WTC11 (cell line): ENCODE measurements around the gene NKG7. TPM values are rescaled to one million over a fixed set of nuclear protein-coding genes. Genes with fewer than 3 reads are reported as not detected.

Source experiments
- ATAC-seq: fragments of 200-7000 bp; cut with Tn5 transposase; 2 replicates; pipeline ENCODE4 v1.10.0; 2021; ENCODE audit warnings: mild to moderate bottlenecking, moderate library complexity
- CTCF ChIA-PET: fragments of 300-600 bp; sonication (Branson Sonifier 250); formaldehyde crosslinking; loops from one replicate; lab custom pipeline; 2021; ENCODE audit warnings: antibody characterized with exemption; lab: Charles Lee
- POLR2A ChIA-PET: fragments of 350-600 bp; sonication (Branson Sonifier 250); formaldehyde crosslinking; loops from one replicate; lab custom pipeline; 2021; ENCODE audit warnings: antibody characterized with exemption; lab: Charles Lee
- DNase-seq: peaks from one replicate; pipeline ENCODE4 v3.0.0; 2021; ENCODE audit warnings: low spot score
- H3K27ac Mint-ChIP-seq: 2 replicates; pipeline ENCODE4 v1.8.0; 2021; ENCODE audit warnings: mixed read lengths
- H3K27me3 Mint-ChIP-seq: 2 replicates; pipeline ENCODE4 v1.8.0; 2021; ENCODE audit warnings: low read depth, mild to moderate bottlenecking, moderate library complexity, mixed read lengths
- H3K36me3 Mint-ChIP-seq: 2 replicates; pipeline ENCODE4 v1.8.0; 2021; ENCODE audit warnings: mixed read lengths
- H3K4me1 Mint-ChIP-seq: 2 replicates; pipeline ENCODE4 v1.8.0; 2022; ENCODE audit warnings: mixed read lengths
- H3K4me3 Mint-ChIP-seq: 2 replicates; pipeline ENCODE4 v1.8.0; 2021; ENCODE audit warnings: mild to moderate bottlenecking, moderate library complexity, mixed read lengths
- H3K9me3 Mint-ChIP-seq: 2 replicates; pipeline ENCODE4 v1.8.0; 2021; ENCODE audit warnings: mixed read lengths
- ATF1 ChIP-seq: sonication (generic); formaldehyde crosslinking; IDR thresholded peaks from 2 replicates; pipeline ENCODE4 v1.8.1; 2023; ENCODE audit warnings: mild to moderate bottlenecking, moderate library complexity, missing genetic modification reagents
- CBFB ChIP-seq: sonication (generic); formaldehyde crosslinking; IDR thresholded peaks from 2 replicates; pipeline ENCODE4 v1.8.1; 2022; ENCODE audit warnings: mild to moderate bottlenecking, low read depth, missing genetic modification reagents
- CREB1 ChIP-seq: sonication (generic); formaldehyde crosslinking; IDR thresholded peaks from 2 replicates; pipeline ENCODE4 v1.8.0; 2023; ENCODE audit warnings: mild to moderate bottlenecking, missing genetic modification reagents
- FOXJ3 ChIP-seq: sonication (generic); formaldehyde crosslinking; IDR thresholded peaks from 2 replicates; pipeline ENCODE4 v1.9.0; 2021; ENCODE audit warnings: missing genetic modification reagents, mild to moderate bottlenecking, borderline replicate concordance
- JUN ChIP-seq: sonication (generic); formaldehyde crosslinking; IDR thresholded peaks from 2 replicates; pipeline ENCODE4 v1.8.0; 2023; ENCODE audit warnings: mild to moderate bottlenecking, missing genetic modification reagents
- MYBL2 ChIP-seq: sonication (generic); formaldehyde crosslinking; IDR thresholded peaks from 2 replicates; pipeline ENCODE4 v1.8.1; 2023; ENCODE audit warnings: mild to moderate bottlenecking, moderate library complexity, missing genetic modification reagents
- NFATC4 ChIP-seq: fragments of 250-450 bp; sonication (Bioruptor Pico); IDR thresholded peaks from 2 replicates; pipeline ENCODE4 v1.9.0; 2021; ENCODE audit warnings: mild to moderate bottlenecking
- NR2C2 ChIP-seq: sonication (generic); formaldehyde crosslinking; IDR thresholded peaks from 2 replicates; pipeline ENCODE4 v1.8.0; 2022; ENCODE audit warnings: mild to moderate bottlenecking, missing genetic modification reagents
- RELA ChIP-seq: sonication (generic); formaldehyde crosslinking; IDR thresholded peaks from 2 replicates; pipeline ENCODE4 v1.8.1; 2022; ENCODE audit warnings: missing genetic modification reagents, mild to moderate bottlenecking, borderline replicate concordance
- SMAD3 ChIP-seq: sonication (generic); formaldehyde crosslinking; IDR thresholded peaks from 2 replicates; pipeline ENCODE4 v1.8.0; 2022; ENCODE audit warnings: missing genetic modification reagents, mild to moderate bottlenecking, borderline replicate concordance
- SP1 ChIP-seq: sonication (generic); formaldehyde crosslinking; conservative IDR thresholded peaks from 2 replicates; pipeline ENCODE4 v1.8.1; 2022; ENCODE audit warnings: missing genetic modification reagents
- TEAD4 ChIP-seq: sonication (generic); formaldehyde crosslinking; IDR thresholded peaks from 2 replicates; pipeline ENCODE4 v1.8.0; 2022; ENCODE audit warnings: mild to moderate bottlenecking, missing genetic modification reagents
- ZNF317 ChIP-seq: sonication (generic); formaldehyde crosslinking; IDR thresholded peaks from 2 replicates; pipeline ENCODE4 v1.8.1; 2023; ENCODE audit warnings: low read depth, mild to moderate bottlenecking, moderate library complexity, missing genetic modification reagents, borderline replicate concordance
- ZNF423 ChIP-seq: fragments of 250-450 bp; sonication (Bioruptor Pico); IDR thresholded peaks from 2 replicates; pipeline ENCODE4 v2.1.2; 2022; ENCODE audit warnings: mild to moderate bottlenecking, moderate library complexity
- ZNF671 ChIP-seq: fragments of 250-450 bp; sonication (Bioruptor Pico); IDR thresholded peaks from 2 replicates; pipeline ENCODE4 v1.8.0; 2021; ENCODE audit warnings: mild to moderate bottlenecking
- total RNA-seq: library from RNA; stranded (reverse); gene quantifications from 3 replicates; pipeline ENCODE4 v1.2.3, GENCODE V29; 2021
- TF ChIP-seq, protein P1 (sequence below): sonication (generic); formaldehyde crosslinking; IDR thresholded peaks from 2 replicates; pipeline ENCODE4 v1.8.0; 2022; ENCODE audit warnings: mild to moderate bottlenecking, missing genetic modification reagents
- TF ChIP-seq, protein P2 (sequence below): sonication (generic); formaldehyde crosslinking; IDR thresholded peaks from 2 replicates; pipeline ENCODE4 v1.8.0; 2022; ENCODE audit warnings: mild to moderate bottlenecking, missing genetic modification reagents
- TF ChIP-seq, protein P3 (sequence below): sonication (generic); formaldehyde crosslinking; IDR thresholded peaks from 2 replicates; pipeline ENCODE4 v1.8.1; 2023; ENCODE audit warnings: mild to moderate bottlenecking, missing genetic modification reagents, moderate library complexity
- TF ChIP-seq, protein P4 (sequence below): sonication (generic); formaldehyde crosslinking; IDR thresholded peaks from 2 replicates; pipeline ENCODE4 v1.8.0; 2022; ENCODE audit warnings: mild to moderate bottlenecking, missing genetic modification reagents
- TF ChIP-seq, protein P5 (sequence below): sonication (generic); formaldehyde crosslinking; conservative IDR thresholded peaks from 2 replicates; pipeline ENCODE4 v1.8.1; 2023; ENCODE audit warnings: mild to moderate bottlenecking, low read depth, missing genetic modification reagents, moderate library complexity
- TF ChIP-seq, protein P6 (sequence below): fragments of 250-450 bp; sonication (Bioruptor Pico); IDR thresholded peaks from 2 replicates; pipeline ENCODE4 v1.9.0; 2021; ENCODE audit warnings: mild to moderate bottlenecking, borderline replicate concordance
- TF ChIP-seq, protein P7 (sequence below): fragments of 250-450 bp; sonication (Bioruptor Pico); IDR thresholded peaks from 2 replicates; pipeline ENCODE4 v2.1.2; 2022; ENCODE audit warnings: mild to moderate bottlenecking, moderate library complexity

NKG7 gene
- total RNA-seq, 1 experiment from 2014 or later, result 0.63 TPM

DNA sequence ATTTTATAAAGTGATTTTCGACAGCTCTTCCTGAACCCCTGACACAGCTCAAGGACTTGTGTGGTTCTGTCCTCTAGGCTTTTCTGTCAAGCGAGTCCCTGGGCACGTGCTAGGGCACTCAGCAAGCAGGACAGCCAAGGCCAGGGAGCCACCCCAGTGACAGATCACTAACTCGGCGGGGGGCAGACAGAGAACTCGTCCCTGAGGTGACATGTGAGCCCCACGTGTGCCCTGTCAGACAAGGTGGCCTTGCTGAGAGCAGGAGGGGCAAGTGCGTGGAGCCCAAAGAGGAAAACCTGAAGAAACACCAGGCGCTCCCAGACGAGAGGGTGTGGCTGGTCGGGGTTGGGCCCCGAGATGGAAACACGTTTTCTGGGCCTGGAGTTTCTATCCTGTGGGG is 11.2 kb downstream of the NKG7 start:
- Mint-ChIP-seq H3K4me1 (peaks cover 26% of the 10 kb centered on the region), H3K27me3 (no peaks in the 10 kb centered on the region), H3K9me3 (no peaks in the 10 kb centered on the region), H3K36me3 (no peaks in the 10 kb centered on the region), H3K4me3 (no peak overlapping the region)
- ChIA-PET POLR2A (no interaction called here), CTCF (no interaction called here)
- ATAC-seq, result no peak
- TF ChIP-seq, protein P1, sequence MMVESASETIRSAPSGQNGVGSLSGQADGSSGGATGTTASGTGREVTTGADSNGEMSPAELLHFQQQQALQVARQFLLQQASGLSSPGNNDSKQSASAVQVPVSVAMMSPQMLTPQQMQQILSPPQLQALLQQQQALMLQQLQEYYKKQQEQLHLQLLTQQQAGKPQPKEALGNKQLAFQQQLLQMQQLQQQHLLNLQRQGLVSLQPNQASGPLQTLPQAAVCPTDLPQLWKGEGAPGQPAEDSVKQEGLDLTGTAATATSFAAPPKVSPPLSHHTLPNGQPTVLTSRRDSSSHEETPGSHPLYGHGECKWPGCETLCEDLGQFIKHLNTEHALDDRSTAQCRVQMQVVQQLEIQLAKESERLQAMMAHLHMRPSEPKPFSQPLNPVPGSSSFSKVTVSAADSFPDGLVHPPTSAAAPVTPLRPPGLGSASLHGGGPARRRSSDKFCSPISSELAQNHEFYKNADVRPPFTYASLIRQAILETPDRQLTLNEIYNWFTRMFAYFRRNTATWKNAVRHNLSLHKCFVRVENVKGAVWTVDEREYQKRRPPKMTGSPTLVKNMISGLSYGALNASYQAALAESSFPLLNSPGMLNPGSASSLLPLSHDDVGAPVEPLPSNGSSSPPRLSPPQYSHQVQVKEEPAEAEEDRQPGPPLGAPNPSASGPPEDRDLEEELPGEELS (CRISPR knock-in tag), result no peak
- TF ChIP-seq ZNF423 (CRISPR knock-in tag), result no peak
- TF ChIP-seq CREB1, result no peak
- no peak for TF ChIP-seq SP1 (CRISPR knock-in tag)
- TF ChIP-seq RELA (CRISPR knock-in tag), result no peak
- TF ChIP-seq, all 79 proteins: peak for 0
- no peak for DNase-seq
- H3K27ac Mint-ChIP-seq, result no peak overlapping the region

DNA sequence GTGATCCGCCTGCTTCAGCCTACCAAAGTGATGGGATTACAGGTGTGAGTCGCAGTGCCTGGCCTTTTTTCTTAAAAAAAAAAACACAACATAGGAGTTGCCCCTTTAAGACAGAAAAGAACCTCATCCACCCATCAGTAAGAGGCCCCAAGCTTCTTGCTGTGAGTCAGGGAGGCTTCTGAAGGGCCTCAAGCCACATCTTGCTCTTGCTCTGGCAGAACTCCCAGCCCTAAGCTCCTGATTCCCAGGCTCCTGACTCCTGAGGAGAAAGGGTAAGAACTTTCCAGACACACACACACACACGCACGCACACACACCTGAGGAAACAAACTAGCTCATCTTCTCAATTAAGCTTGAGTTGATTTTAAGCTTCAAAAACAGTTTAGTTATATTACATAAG is 13.2 kb downstream of the NKG7 start:
- H3K4me3 Mint-ChIP-seq, result no peak overlapping the region
- H3K27ac Mint-ChIP-seq, result no peak overlapping the region
- H3K4me1 Mint-ChIP-seq, result peaks cover 24% of the 10 kb centered on the region
- DNase-seq (no peak), ATAC-seq (no peak)
- H3K9me3 Mint-ChIP-seq, result no peaks in the 10 kb centered on the region
- ChIA-PET CTCF (interaction anchor here (1.1 kb wide), 1 partner anchor 20 kb away, joined by 3 read pairs; no protein-coding TSS in a partner anchor), POLR2A (no interaction called here)
- no peaks in the 10 kb centered on the region for H3K27me3 Mint-ChIP-seq
- TF ChIP-seq FOXJ3 (CRISPR knock-in tag) (no peak), ZNF671 (CRISPR knock-in tag) (no peak), MYBL2 (no peak), SMAD3 (CRISPR knock-in tag) (no peak), ZNF317 (no peak), NR2C2 (CRISPR knock-in tag) (no peak), NFATC4 (CRISPR knock-in tag) (no peak), ATF1 (no peak), CBFB (CRISPR knock-in tag) (no peak)
- TF ChIP-seq, protein P2, sequence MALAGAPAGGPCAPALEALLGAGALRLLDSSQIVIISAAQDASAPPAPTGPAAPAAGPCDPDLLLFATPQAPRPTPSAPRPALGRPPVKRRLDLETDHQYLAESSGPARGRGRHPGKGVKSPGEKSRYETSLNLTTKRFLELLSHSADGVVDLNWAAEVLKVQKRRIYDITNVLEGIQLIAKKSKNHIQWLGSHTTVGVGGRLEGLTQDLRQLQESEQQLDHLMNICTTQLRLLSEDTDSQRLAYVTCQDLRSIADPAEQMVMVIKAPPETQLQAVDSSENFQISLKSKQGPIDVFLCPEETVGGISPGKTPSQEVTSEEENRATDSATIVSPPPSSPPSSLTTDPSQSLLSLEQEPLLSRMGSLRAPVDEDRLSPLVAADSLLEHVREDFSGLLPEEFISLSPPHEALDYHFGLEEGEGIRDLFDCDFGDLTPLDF (CRISPR knock-in tag), result no peak
- TF ChIP-seq, protein P3, sequence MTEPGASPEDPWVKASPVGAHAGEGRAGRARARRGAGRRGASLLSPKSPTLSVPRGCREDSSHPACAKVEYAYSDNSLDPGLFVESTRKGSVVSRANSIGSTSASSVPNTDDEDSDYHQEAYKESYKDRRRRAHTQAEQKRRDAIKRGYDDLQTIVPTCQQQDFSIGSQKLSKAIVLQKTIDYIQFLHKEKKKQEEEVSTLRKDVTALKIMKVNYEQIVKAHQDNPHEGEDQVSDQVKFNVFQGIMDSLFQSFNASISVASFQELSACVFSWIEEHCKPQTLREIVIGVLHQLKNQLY (CRISPR knock-in tag), result no peak
- TF ChIP-seq, protein P4, sequence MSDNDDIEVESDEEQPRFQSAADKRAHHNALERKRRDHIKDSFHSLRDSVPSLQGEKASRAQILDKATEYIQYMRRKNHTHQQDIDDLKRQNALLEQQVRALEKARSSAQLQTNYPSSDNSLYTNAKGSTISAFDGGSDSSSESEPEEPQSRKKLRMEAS (CRISPR knock-in tag), result no peak
- H3K36me3 Mint-ChIP-seq, result no peaks in the 10 kb centered on the region

DNA sequence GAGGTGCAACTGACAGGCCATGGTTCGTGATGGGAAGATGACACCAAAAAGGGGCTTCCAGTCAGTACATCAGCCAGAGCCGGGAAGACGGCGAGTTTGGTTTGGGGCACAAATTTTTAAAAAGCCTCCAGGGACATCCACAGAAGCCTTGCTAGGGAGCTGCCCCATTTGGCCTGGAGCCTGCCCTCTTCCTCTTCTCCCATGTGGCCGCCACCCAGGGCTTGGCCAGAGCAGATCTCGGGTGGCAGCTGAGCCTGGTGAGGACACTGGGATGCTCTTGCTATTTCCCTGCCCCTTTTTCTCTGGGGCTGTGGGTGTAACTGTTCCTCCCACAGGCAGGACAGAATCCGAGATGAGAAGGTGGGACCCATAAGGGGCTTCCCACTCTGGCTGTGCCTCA is 14.5 kb downstream of the NKG7 start:
- H3K4me1 Mint-ChIP-seq, result peaks cover 20% of the 10 kb centered on the region
- no peaks in the 10 kb centered on the region for H3K9me3 Mint-ChIP-seq
- ChIA-PET POLR2A (no interaction called here), CTCF (no interaction called here)
- H3K27ac Mint-ChIP-seq, result no peak overlapping the region
- no peaks in the 10 kb centered on the region for H3K36me3 Mint-ChIP-seq
- H3K4me3 Mint-ChIP-seq, result no peak overlapping the region
- DNase-seq (no peak), ATAC-seq (no peak)
- no peaks in the 10 kb centered on the region for H3K27me3 Mint-ChIP-seq
- no peak for TF ChIP-seq MYBL2
- TF ChIP-seq, protein P5, sequence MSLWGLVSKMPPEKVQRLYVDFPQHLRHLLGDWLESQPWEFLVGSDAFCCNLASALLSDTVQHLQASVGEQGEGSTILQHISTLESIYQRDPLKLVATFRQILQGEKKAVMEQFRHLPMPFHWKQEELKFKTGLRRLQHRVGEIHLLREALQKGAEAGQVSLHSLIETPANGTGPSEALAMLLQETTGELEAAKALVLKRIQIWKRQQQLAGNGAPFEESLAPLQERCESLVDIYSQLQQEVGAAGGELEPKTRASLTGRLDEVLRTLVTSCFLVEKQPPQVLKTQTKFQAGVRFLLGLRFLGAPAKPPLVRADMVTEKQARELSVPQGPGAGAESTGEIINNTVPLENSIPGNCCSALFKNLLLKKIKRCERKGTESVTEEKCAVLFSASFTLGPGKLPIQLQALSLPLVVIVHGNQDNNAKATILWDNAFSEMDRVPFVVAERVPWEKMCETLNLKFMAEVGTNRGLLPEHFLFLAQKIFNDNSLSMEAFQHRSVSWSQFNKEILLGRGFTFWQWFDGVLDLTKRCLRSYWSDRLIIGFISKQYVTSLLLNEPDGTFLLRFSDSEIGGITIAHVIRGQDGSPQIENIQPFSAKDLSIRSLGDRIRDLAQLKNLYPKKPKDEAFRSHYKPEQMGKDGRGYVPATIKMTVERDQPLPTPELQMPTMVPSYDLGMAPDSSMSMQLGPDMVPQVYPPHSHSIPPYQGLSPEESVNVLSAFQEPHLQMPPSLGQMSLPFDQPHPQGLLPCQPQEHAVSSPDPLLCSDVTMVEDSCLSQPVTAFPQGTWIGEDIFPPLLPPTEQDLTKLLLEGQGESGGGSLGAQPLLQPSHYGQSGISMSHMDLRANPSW (CRISPR knock-in tag), result no peak
- TF ChIP-seq TEAD4 (CRISPR knock-in tag), result no peak
- TF ChIP-seq JUN (CRISPR knock-in tag), result no peak
- TF ChIP-seq, protein P6, sequence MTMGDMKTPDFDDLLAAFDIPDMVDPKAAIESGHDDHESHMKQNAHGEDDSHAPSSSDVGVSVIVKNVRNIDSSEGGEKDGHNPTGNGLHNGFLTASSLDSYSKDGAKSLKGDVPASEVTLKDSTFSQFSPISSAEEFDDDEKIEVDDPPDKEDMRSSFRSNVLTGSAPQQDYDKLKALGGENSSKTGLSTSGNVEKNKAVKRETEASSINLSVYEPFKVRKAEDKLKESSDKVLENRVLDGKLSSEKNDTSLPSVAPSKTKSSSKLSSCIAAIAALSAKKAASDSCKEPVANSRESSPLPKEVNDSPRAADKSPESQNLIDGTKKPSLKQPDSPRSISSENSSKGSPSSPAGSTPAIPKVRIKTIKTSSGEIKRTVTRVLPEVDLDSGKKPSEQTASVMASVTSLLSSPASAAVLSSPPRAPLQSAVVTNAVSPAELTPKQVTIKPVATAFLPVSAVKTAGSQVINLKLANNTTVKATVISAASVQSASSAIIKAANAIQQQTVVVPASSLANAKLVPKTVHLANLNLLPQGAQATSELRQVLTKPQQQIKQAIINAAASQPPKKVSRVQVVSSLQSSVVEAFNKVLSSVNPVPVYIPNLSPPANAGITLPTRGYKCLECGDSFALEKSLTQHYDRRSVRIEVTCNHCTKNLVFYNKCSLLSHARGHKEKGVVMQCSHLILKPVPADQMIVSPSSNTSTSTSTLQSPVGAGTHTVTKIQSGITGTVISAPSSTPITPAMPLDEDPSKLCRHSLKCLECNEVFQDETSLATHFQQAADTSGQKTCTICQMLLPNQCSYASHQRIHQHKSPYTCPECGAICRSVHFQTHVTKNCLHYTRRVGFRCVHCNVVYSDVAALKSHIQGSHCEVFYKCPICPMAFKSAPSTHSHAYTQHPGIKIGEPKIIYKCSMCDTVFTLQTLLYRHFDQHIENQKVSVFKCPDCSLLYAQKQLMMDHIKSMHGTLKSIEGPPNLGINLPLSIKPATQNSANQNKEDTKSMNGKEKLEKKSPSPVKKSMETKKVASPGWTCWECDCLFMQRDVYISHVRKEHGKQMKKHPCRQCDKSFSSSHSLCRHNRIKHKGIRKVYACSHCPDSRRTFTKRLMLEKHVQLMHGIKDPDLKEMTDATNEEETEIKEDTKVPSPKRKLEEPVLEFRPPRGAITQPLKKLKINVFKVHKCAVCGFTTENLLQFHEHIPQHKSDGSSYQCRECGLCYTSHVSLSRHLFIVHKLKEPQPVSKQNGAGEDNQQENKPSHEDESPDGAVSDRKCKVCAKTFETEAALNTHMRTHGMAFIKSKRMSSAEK (CRISPR knock-in tag), result no peak
- TF ChIP-seq, protein P7, sequence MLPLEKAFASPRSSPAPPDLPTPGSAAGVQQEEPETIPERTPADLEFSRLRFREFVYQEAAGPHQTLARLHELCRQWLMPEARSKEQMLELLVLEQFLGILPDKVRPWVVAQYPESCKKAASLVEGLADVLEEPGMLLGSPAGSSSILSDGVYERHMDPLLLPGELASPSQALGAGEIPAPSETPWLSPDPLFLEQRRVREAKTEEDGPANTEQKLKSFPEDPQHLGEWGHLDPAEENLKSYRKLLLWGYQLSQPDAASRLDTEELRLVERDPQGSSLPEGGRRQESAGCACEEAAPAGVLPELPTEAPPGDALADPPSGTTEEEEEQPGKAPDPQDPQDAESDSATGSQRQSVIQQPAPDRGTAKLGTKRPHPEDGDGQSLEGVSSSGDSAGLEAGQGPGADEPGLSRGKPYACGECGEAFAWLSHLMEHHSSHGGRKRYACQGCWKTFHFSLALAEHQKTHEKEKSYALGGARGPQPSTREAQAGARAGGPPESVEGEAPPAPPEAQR (CRISPR knock-in tag), result no peak
